H1 (cell line): ENCODE measurements around the gene LYRM4. TPM values are rescaled to one million over a fixed set of nuclear protein-coding genes. Genes with fewer than 3 reads are reported as not detected.

Experiments
- BACH1 ChIP-seq: IDR thresholded peaks from 2 replicates; pipeline ENCODE4 v1.6.1; 2012; ENCODE audit warnings: low read length, improper control_type of control experiment
- GTF2F1 ChIP-seq: IDR thresholded peaks from 2 replicates; pipeline ENCODE4 v1.6.1; 2012; ENCODE audit warnings: low read depth, low read length, improper control_type of control experiment, borderline replicate concordance
- JUND ChIP-seq: IDR thresholded peaks from 2 replicates; pipeline ENCODE4 v1.6.1; 2011; ENCODE audit warnings: mild to moderate bottlenecking, improper control_type of control experiment, low read length
- RBBP5 ChIP-seq: IDR thresholded peaks from 2 replicates; pipeline ENCODE4 v1.7.1; 2012; ENCODE audit warnings: low read depth, mild to moderate bottlenecking, inconsistent platforms, low read length, moderate library complexity, borderline replicate concordance
- RNF2 ChIP-seq: fragments of 200-900, 300-1000 bp; sonication (generic); IDR thresholded peaks from 2 replicates; pipeline ENCODE4 v1.7.1; 2016; ENCODE audit warnings: borderline replicate concordance, low read depth, mild to moderate bottlenecking, antibody characterized with exemption, low read length; ENCODE audit not compliant: poor library complexity, severe bottlenecking; ENCODE audit errors: missing control alignments
- SIN3A ChIP-seq, 2 experiments: IDR thresholded peaks in 1 of 2; conservative IDR thresholded peaks in 1 of 2; 2 replicates each; pipeline ENCODE4 v1.6.1; 2011 to 2012; ENCODE audit warnings: low read length in 2 of 2, improper control_type of control experiment in 1 of 2, low read depth in 1 of 2, mild to moderate bottlenecking in 1 of 2
- polyA plus RNA-seq, 7 experiments: library from polyadenylated mRNA; depleted of rRNA in 3 of 7; stranded (reverse) in 5 of 7; unstranded in 2 of 7; fragments of >200 nt in 5 of 7; fragments of 200-250 nt in 2 of 7; gene quantifications; 1 replicate in 5 of 7; 2 replicates in 1 of 7; 4 replicates in 1 of 7; pipeline versions ENCODE4 v1.2.1 to v1.2.3, GENCODE V29; 2011 to 2013; ENCODE audit warnings: missing spikeins in 2 of 7, mixed read lengths in 2 of 7
- total RNA-seq: library from RNA; stranded (reverse); fragmentation: NEBNext Ultra II Directional; extraction: Animal tissue kit (Norgen Biotek cat#: 25700); gene quantifications from 2 replicates; pipeline ENCODE4 v1.2.1, GENCODE V29; 2021
- TF ChIP-seq, protein P1 (sequence below): IDR thresholded peaks from 2 replicates; pipeline ENCODE4 v1.6.1; 2011; ENCODE audit warnings: low read length, improper control_type of control experiment

LYRM4 gene
- total and polyA plus RNA-seq, 2 of the 8 experiments (the other 6 are each of a cell fraction or from before 2014, with no cell fraction given): 56.6 to 62.8 TPM

DNA sequence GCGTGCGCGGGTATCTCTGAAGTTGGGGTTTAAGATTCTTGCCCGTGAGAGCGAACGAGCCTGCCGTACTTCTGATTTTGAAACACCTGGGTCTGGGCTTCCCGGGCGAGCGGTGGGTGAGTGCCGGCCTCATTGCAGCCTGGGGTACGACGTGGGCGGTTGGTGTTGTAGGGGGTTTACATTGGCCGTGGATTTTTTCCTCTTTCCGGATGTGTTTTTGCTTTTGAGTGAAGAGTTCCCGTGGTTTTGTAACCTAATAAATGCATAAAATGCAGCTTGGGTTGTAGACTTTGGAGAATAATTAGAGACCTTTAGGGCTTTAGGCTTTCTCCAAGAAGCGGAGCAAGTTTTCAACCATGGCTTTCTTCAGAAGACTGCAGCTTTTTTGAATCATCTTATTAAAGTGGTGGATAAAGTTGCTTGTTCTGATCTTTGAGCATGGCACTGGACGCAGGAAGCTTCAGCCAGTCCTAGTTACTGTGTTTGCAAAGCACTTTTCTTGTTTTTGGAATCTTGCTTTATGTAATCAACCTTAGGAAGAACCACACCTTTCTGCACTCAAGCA lies 877 bp upstream of the LYRM4 start (continued):
- TF ChIP-seq, protein P1, sequence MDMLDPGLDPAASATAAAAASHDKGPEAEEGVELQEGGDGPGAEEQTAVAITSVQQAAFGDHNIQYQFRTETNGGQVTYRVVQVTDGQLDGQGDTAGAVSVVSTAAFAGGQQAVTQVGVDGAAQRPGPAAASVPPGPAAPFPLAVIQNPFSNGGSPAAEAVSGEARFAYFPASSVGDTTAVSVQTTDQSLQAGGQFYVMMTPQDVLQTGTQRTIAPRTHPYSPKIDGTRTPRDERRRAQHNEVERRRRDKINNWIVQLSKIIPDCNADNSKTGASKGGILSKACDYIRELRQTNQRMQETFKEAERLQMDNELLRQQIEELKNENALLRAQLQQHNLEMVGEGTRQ: no peak
- no peak for TF ChIP-seq RNF2
- no peak for TF ChIP-seq GTF2F1
- no peak for TF ChIP-seq BACH1
- 0 out of 2 replicates have a peak, but pooled peaks have one; percentile 6 for TF ChIP-seq RBBP5
- TF ChIP-seq SIN3A (conservative IDR thresholded peaks at IDR 0.05 in 1 of 2, IDR thresholded peaks at IDR 0.05 in 1 of 2; ENCODE audit: low read depth in 1 of 2, low read length in 2 of 2): no peak
- TF ChIP-seq JUND: no peak
